Central memory CD4-positive, alpha-beta T cell (primary cell): ENCODE results near the gene THSD8.

ENCODE experiments used
- DNase-seq: peaks from one replicate; pipeline ENCODE4 v3.0.0; 2022

THSD8 gene

GRCh38 chr19:12779162-12779993 is 22.5 kb upstream of the THSD8 start:
- no peak for DNase-seq

GRCh38 chr19:12782174-12782423 is 19.8 kb upstream of the THSD8 start:
- DNase-seq = no peak

GRCh38 chr19:12782424-12783290 is 19.2 kb upstream of the THSD8 start:
- peak; percentile 99 for DNase-seq

GRCh38 chr19:12783291-12783848 is 18.5 kb upstream of the THSD8 start:
- DNase-seq = no peak

- no peak for DNase-seq
Observed at GRCh38 chr19:12783849-12784393, 17.9 kb upstream of the THSD8 start.

- DNase-seq = peak; percentile 39
Observed at GRCh38 chr19:12784394-12784870, 17.4 kb upstream of the THSD8 start.

- DNase-seq = peak; percentile 66
Observed at GRCh38 chr19:12784871-12785430, 16.9 kb upstream of the THSD8 start.

- peak; percentile 14 for DNase-seq
Observed at GRCh38 chr19:12785431-12786031, 16.3 kb upstream of the THSD8 start.

GRCh38 chr19:12786141-12786870 is 15.6 kb upstream of the THSD8 start:
- DNase-seq = no peak

- DNase-seq = no peak
Observed at GRCh38 chr19:12786952-12787351, 14.9 kb upstream of the THSD8 start.

- DNase-seq = no peak
Observed at GRCh38 chr19:12787458-12787857, 14.4 kb upstream of the THSD8 start.

- no peak for DNase-seq
Observed at GRCh38 chr19:12788042-12788681, 13.7 kb upstream of the THSD8 start.

- peak; percentile 39 for DNase-seq
Observed at GRCh38 chr19:12788682-12789097, 13.2 kb upstream of the THSD8 start.

GRCh38 chr19:12789098-12789903 is 12.6 kb upstream of the THSD8 start:
- DNase-seq = no peak

- peak; percentile 92 for DNase-seq
Observed at GRCh38 chr19:12789904-12790619, 11.8 kb upstream of the THSD8 start.

- DNase-seq = peak; percentile 48
Observed at GRCh38 chr19:12790628-12791344, 11.1 kb upstream of the THSD8 start.

- peak; percentile 98 for DNase-seq
Observed at GRCh38 chr19:12791345-12792050, 10.4 kb upstream of the THSD8 start, which contains the start of gene JUNB. Gene JUNB, plus strand, starts transcription at chr19:12791486. Its CDS starts 286 bp downstream, at chr19:12791772.
